SK-N-MC (cell line): ENCODE measurements around the gene LUZP1.

Experiments used
- EZH2 ChIP-seq: fragments of 200-600 bp; sonication (generic); IDR thresholded peaks from one replicate; pipeline ENCODE4 v1.6.1; 2017; ENCODE audit warnings: antibody characterized with exemption
- FOXP2 ChIP-seq: optimal IDR thresholded peaks from 2 replicates; pipeline ENCODE3; 2011; ENCODE audit warnings: mild to moderate bottlenecking, moderate library complexity; ENCODE audit not compliant: insufficient read depth; ENCODE audit errors: extremely low read length, control extremely low read depth
- POLR2AphosphoS5 ChIP-seq: IDR thresholded peaks from 2 replicates; pipeline ENCODE4 v1.6.1; 2012; ENCODE audit warnings: mild to moderate bottlenecking, low read depth, low read length, borderline replicate concordance

DNA sequence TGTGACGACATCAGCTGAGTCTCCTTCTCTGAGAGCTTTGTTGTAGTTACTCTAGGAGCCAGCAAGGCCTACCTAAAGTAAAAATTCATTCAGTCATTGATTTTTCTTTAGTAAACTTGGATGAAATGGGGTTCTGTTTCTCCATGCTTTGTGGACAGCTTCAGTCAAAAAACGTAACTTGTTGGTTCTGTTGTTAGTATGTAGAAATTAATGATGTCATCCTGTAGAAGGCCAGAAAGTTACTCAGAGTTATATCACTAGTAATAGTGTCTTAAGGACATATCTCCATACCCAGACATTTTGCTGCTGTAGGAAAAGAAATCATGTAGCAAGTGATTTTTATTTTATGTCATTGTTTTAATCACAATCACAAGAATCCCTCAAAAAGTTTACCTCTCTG, 106.4 kb downstream of the LUZP1 start:
- TF ChIP-seq POLR2AphosphoS5 (no peak), FOXP2 (no peak), EZH2 (no peak)
